Neural progenitor cell (in vitro differentiated cells): ENCODE data around the gene LIMS4.
"Not testable (repeated sequence)": the region's sequence is repeated elsewhere in the genome, so short reads cannot be mapped to it uniquely, and the experiment has no call there.

Experiments used
- CTCF ChIP-seq: fragments of 200-600 bp; sonication (generic); IDR thresholded peaks from 2 replicates; pipeline ENCODE4 v1.5.1; 2017; ENCODE audit warnings: antibody characterized with exemption, mild to moderate bottlenecking
- EZH2 ChIP-seq: fragments of 200-600 bp; sonication (generic); IDR thresholded peaks from 2 replicates; pipeline ENCODE4 v1.6.1; 2017; ENCODE audit warnings: antibody characterized with exemption, mild to moderate bottlenecking, moderate library complexity

DNA sequence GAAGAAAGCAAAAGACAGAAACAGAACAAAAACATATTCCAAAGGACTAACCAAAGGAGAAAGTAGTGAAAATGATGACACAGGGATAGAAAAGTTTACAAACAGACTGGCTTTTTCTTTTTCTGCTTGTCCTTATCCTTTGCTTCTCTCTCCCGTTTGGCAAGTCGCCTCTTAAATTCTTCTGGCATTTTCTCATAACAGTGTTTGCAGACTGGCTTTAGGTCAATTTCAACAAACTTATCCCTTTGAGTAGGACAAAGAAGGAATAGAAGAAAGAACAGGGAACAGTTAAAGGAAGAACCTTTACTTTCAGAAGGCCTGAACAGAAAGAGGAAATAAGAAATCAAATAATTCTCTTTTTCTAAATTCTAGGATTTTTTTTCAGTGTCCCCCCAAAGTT lies 26.0 kb downstream of the LIMS4 start:
- TF ChIP-seq CTCF, EZH2: not testable (repeated sequence)
